ENCODE data around the gene CCDC12.

Gene CCDC12

DNA sequence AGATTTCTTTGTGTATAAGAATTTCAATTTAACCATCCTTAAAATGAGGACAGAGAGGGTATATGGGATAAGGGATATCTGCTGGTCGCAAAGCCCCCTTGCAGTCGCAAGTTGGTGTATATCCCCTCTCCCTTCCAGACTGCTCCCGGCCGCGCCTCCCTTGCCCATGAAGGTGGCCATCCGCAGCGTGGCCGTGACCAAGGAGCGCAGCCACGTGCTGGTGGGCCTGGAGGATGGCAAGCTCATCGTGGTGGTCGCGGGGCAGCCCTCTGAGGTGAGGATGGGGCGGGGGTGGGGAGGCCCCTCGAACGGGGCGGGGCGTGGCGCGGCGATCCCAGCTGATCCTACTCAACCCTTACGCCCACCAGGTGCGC is 32.3 kb upstream of the CCDC12 start:
- TF ChIP-seq CEBPB (IDR thresholded peaks at IDR 0.05): no peak
- no peak for TF ChIP-seq EGR1 (IDR thresholded peaks at IDR 0.05)
- no peak for TF ChIP-seq TEAD4 (IDR thresholded peaks at IDR 0.05)
- TF ChIP-seq FOXM1 (IDR thresholded peaks at IDR 0.05; ENCODE audit: borderline replicate concordance, low read depth): no peak
- TF ChIP-seq, protein P1, sequence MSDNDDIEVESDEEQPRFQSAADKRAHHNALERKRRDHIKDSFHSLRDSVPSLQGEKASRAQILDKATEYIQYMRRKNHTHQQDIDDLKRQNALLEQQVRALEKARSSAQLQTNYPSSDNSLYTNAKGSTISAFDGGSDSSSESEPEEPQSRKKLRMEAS (IDR thresholded peaks at IDR 0.05): no peak
- TF ChIP-seq ZBTB7A (IDR thresholded peaks at IDR 0.05; ENCODE audit: low read depth): no peak

DNA sequence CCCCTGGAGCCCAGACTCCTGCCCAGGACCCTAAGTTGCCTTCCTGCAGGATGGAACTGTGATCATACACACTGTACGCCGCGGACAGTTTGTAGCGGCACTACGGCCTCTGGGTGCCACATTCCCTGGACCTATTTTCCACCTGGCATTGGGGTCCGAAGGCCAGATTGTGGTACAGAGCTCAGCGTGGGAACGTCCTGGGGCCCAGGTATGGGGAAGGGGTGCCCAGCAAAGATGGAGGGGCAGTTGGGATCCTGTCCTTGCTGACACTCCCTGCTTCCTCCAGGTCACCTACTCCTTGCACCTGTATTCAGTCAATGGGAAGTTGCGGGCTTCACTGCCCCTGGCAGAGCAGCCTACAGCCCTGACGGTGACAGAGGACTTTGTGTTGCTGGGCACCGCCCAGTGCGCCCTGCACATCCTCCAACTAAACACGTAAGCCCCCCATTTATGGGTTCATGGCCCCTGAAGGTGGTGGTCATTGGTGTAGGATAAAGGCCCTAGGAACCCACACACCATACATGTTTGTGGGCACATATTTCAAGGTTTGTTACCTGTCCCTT is 31.8 kb upstream of the CCDC12 start:
- TF ChIP-seq, protein P2, sequence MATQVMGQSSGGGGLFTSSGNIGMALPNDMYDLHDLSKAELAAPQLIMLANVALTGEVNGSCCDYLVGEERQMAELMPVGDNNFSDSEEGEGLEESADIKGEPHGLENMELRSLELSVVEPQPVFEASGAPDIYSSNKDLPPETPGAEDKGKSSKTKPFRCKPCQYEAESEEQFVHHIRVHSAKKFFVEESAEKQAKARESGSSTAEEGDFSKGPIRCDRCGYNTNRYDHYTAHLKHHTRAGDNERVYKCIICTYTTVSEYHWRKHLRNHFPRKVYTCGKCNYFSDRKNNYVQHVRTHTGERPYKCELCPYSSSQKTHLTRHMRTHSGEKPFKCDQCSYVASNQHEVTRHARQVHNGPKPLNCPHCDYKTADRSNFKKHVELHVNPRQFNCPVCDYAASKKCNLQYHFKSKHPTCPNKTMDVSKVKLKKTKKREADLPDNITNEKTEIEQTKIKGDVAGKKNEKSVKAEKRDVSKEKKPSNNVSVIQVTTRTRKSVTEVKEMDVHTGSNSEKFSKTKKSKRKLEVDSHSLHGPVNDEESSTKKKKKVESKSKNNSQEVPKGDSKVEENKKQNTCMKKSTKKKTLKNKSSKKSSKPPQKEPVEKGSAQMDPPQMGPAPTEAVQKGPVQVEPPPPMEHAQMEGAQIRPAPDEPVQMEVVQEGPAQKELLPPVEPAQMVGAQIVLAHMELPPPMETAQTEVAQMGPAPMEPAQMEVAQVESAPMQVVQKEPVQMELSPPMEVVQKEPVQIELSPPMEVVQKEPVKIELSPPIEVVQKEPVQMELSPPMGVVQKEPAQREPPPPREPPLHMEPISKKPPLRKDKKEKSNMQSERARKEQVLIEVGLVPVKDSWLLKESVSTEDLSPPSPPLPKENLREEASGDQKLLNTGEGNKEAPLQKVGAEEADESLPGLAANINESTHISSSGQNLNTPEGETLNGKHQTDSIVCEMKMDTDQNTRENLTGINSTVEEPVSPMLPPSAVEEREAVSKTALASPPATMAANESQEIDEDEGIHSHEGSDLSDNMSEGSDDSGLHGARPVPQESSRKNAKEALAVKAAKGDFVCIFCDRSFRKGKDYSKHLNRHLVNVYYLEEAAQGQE (IDR thresholded peaks at IDR 0.05; ENCODE audit: low read depth): no peak

DNA sequence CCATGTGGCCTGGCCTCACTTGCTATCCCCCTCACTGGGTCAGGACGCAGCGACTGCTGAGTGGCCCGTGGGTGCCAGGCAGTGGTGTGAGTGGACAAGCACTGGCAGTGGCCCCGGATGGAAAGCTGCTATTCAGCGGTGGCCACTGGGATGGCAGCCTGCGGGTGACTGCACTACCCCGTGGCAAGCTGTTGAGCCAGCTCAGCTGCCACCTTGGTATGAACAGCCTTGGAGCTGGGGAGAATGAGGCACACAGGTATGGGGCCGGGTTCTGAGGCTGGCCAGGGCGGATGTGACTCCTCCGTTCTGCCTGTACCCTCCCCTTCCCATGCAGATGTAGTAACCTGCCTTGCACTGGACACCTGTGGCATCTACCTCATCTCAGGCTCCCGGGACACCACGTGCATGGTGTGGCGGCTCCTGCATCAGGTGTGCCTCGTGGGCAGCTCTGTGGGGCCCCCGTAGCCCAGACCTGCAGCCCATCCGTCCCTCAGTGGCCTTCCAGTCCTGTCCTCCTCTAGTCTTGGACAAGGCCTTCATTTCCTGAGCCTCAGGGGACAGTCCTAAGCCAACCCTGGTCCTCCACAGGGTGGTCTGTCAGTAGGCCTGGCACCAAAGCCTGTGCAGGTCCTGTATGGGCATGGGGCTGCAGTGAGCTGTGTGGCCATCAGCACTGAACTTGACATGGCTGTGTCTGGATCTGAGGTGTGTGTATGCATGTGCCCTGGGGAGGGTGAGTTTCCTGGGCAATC is 31.1 kb upstream of the CCDC12 start:
- TF ChIP-seq CREB1 (IDR thresholded peaks at IDR 0.05; ENCODE audit: low read depth): no peak
- no peak for TF ChIP-seq FOXM1 (IDR thresholded peaks at IDR 0.05; ENCODE audit: borderline replicate concordance, low read depth)
- no peak for TF ChIP-seq ZBTB7A (IDR thresholded peaks at IDR 0.05; ENCODE audit: low read depth)

DNA sequence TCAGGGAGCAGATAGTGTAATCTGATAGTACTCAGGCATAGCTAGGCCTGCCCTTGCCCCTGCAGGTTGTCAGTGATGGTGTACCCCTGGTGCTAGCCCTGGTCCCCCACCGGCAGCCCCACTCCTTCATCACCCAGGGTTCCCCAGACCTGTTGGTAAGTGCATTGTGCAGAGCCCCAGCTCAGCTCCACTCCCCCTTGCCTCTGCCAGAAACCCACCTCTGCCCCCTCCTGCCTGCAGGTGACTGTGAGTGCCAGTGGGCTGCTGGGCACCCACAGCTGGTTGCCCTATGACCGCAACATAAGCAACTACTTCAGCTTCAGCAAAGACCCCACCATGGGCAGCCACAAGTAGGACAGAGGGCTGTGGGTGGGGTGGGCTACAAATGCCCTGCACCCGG is 30.5 kb upstream of the CCDC12 start:
- TF ChIP-seq TCF12 (IDR thresholded peaks at IDR 0.05; ENCODE audit: low read depth): no peak

DNA sequence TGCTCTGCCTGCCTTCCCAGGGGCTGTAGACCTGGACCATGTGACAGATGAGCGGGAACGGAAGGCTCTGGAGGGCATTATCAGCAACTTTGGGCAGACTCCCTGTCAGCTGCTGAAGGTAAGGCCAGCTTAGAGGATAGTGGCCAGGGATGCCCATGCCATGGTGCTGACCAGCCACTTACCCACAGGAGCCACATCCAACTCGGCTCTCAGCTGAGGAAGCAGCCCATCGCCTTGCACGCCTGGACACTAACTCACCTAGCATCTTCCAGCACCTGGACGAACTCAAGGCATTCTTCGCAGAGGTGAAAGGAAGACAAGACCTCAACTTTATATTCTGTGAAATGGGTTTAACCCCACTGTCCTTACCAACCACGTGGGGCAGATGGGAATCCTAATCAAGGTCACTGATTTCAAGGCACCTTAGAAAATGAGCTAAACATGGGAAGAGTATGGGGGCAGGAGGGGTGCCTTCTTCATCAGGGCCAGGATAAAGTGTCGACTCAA is 29.7 kb upstream of the CCDC12 start:
- TF ChIP-seq TAF1 (IDR thresholded peaks at IDR 0.05; ENCODE audit: low read depth) (no peak), YY1 (IDR thresholded peaks at IDR 0.05; ENCODE audit: low read depth) (no peak)
- TF ChIP-seq, protein P3, sequence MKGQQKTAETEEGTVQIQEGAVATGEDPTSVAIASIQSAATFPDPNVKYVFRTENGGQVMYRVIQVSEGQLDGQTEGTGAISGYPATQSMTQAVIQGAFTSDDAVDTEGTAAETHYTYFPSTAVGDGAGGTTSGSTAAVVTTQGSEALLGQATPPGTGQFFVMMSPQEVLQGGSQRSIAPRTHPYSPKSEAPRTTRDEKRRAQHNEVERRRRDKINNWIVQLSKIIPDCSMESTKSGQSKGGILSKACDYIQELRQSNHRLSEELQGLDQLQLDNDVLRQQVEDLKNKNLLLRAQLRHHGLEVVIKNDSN (IDR thresholded peaks at IDR 0.05): no peak

DNA sequence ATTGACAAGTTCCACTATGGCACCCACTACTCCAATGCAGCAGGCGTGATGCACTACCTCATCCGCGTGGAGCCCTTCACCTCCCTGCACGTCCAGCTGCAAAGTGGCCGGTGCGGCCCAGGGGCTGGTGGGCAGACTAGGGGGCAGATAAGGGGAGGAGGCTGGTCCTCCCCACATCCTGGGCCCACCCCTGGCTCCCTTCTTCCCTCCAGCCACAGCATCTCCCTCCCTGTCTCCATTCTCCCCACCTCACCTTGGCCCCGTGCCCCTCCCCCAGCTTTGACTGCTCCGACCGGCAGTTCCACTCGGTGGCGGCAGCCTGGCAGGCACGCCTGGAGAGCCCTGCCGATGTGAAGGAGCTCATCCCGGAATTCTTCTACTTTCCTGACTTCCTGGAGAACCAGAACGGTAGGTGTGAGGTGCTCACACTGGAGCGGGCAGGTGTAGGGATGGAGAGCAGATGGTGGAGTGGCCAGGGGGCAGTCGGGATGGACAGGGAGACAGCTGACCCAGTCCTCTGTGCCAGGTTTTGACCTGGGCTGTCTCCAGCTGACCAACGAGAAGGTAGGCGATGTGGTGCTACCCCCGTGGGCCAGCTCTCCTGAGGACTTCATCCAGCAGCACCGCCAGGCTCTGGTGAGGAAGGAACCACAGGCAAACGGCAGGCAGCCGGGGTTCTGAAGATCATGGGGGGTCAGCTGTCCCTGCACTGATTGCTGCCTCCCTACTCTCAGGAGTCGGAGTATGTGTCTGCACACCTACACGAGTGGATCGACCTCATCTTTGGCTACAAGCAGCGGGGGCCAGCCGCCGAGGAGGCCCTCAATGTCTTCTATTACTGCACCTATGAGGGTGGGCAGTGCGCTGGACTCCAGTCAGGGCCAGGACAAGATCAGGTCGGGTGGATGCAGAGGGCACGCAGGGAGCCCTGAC is 28.9 kb upstream of the CCDC12 start:
- TF ChIP-seq TCF12 (IDR thresholded peaks at IDR 0.05; ENCODE audit: low read depth): no peak
- no peak for TF ChIP-seq ZBTB7A (IDR thresholded peaks at IDR 0.05; ENCODE audit: low read depth)
- no peak for TF ChIP-seq FOXM1 (IDR thresholded peaks at IDR 0.05; ENCODE audit: borderline replicate concordance, low read depth)
- TF ChIP-seq, protein P3 (IDR thresholded peaks at IDR 0.05): no peak
- TF ChIP-seq TEAD4 (IDR thresholded peaks at IDR 0.05): no peak
- TF ChIP-seq, protein P1 (IDR thresholded peaks at IDR 0.05): no peak
- TF ChIP-seq, protein P2 (IDR thresholded peaks at IDR 0.05; ENCODE audit: low read depth): no peak
- TF ChIP-seq RAD21 (IDR thresholded peaks at IDR 0.05; ENCODE audit: low read depth): no peak
